Mesenteric fat pad (tissue), 1 donor: Measurements from ENCODE around the gene CLIC1. TPM values are rescaled to one million over a fixed set of nuclear protein-coding genes. Genes with fewer than 3 reads are reported as not detected.
A peak's percentile ranks its signal among the peaks of the same experiment; 100 is the strongest.

Source experiments
- DNase-seq: peaks from one replicate; pipeline ENCODE4 v3.0.0-alpha.2; 2020; ENCODE audit warnings: low spot score
- total RNA-seq: library from RNA; stranded (reverse); fragmentation: NEBNext Ultra II Directional; extraction: Animal tissue kit (Norgen Biotek cat#: 25700); gene quantifications from one replicate; pipeline ENCODE4 v1.2.1, GENCODE V29; 2021
- donor health status: DM: yes; HTN: yes; CAD: no.

Gene CLIC1
- total RNA-seq, 1 donor from 2014 or later, result 408 TPM

- DNase-seq, result no peak
These were observed 29.7 kb downstream of the CLIC1 start, which contains the start of gene LY6G6F for GRCh38 chr6:31706599-31706998. TSS of gene LY6G6F (plus strand) at chr6:31706866. CDS start at chr6:31706907, 41 bp downstream.

- DNase-seq, result no peak
These were observed 30.4 kb downstream of the CLIC1 start for GRCh38 chr6:31705931-31706330.

GRCh38 chr6:31702819-31703716 lies 33.3 kb downstream of the CLIC1 start, which contains the start of gene ABHD16A:
TSS of gene ABHD16A (minus strand) at chr6:31703324. CDS start at chr6:31703281, 43 bp downstream.
- DNase-seq, result peak; percentile 100

GRCh38 chr6:31702405-31702818 lies 33.9 kb downstream of the CLIC1 start:
- no peak for DNase-seq

- DNase-seq, result no peak
These were observed 34.5 kb downstream of the CLIC1 start for GRCh38 chr6:31701666-31702404.

- DNase-seq, result no peak
These were observed 35.5 kb downstream of the CLIC1 start for GRCh38 chr6:31700740-31701401.

- no peak for DNase-seq
These were observed 38.8 kb downstream of the CLIC1 start for GRCh38 chr6:31697555-31697954.

GRCh38 chr6:31693535-31693934 lies 42.8 kb downstream of the CLIC1 start:
- DNase-seq, result no peak

- no peak for DNase-seq
These were observed 43.4 kb downstream of the CLIC1 start for GRCh38 chr6:31692886-31693285.

- no peak for DNase-seq
These were observed 44.0 kb downstream of the CLIC1 start for GRCh38 chr6:31692353-31692752.

GRCh38 chr6:31691564-31692108 lies 44.7 kb downstream of the CLIC1 start:
- no peak for DNase-seq

- DNase-seq, result no peak
These were observed 45.3 kb downstream of the CLIC1 start for GRCh38 chr6:31691078-31691463.

- no peak for DNase-seq
These were observed 45.9 kb downstream of the CLIC1 start for GRCh38 chr6:31690231-31691077.

GRCh38 chr6:31689249-31690110 lies 46.9 kb downstream of the CLIC1 start:
- DNase-seq, result no peak

- DNase-seq, result no peak
These were observed 48.3 kb downstream of the CLIC1 start for GRCh38 chr6:31687860-31688693.

GRCh38 chr6:31687321-31687720 lies 49.0 kb downstream of the CLIC1 start:
- no peak for DNase-seq

GRCh38 chr6:31686483-31686882 lies 49.8 kb downstream of the CLIC1 start:
- no peak for DNase-seq

- DNase-seq, result no peak
These were observed 52.7 kb downstream of the CLIC1 start for GRCh38 chr6:31683591-31683990.
